Measurements from ENCODE around the gene PCMTD2. TPM values are rescaled to one million over a fixed set of nuclear protein-coding genes. Genes with fewer than 3 reads are reported as not detected.

Gene PCMTD2
- total and polyA plus RNA-seq, 10 of the 15 experiments (the other 5 are each of a cell fraction or from before 2014, with no cell fraction given): 6.8 to 36.8 (median 16.5) TPM

- TF ChIP-seq NKRF (conservative IDR thresholded peaks at IDR 0.05): no peak
- no peak for TF ChIP-seq SMARCA5 (IDR thresholded peaks at IDR 0.05)
- TF ChIP-seq MTA2 (IDR thresholded peaks at IDR 0.05; ENCODE audit: low read depth): no peak
- no peak for TF ChIP-seq SUZ12 (IDR thresholded peaks at IDR 0.05; ENCODE audit: unreplicated experiment)
- no peak for TF ChIP-seq RBBP5 (conservative IDR thresholded peaks at IDR 0.05)
- no peak for TF ChIP-seq FOS (IDR thresholded peaks at IDR 0.05; ENCODE audit: borderline replicate concordance, extremely low read depth, insufficient read length)
- TF ChIP-seq TCF7 (IDR thresholded peaks at IDR 0.05; ENCODE audit: borderline replicate concordance): no peak
- no peak for TF ChIP-seq IRF5 (IDR thresholded peaks at IDR 0.05; ENCODE audit: borderline replicate concordance)
- no peak for TF ChIP-seq ZNF207 (IDR thresholded peaks at IDR 0.05; ENCODE audit: borderline replicate concordance)
- peak in 1 of 2 experiments; percentile 38; a peak in 1 of 4 replicates for TF ChIP-seq BHLHE40 (IDR thresholded peaks at IDR 0.05; ENCODE audit: borderline replicate concordance in 1 of 2, low read depth in 2 of 2, low read length in 1 of 2)
- TF ChIP-seq TBL1XR1 (IDR thresholded peaks at IDR 0.05; ENCODE audit: low read depth, low read length): no peak
- TF ChIP-seq PKNOX1 (IDR thresholded peaks at IDR 0.05): no peak
- no peak for TF ChIP-seq BCLAF1 (IDR thresholded peaks at IDR 0.05)
- no peak for TF ChIP-seq CHD1 (IDR thresholded peaks at IDR 0.05; ENCODE audit: low read depth, low read length)
- no peak for TF ChIP-seq ZBTB40 (IDR thresholded peaks at IDR 0.05; ENCODE audit: borderline replicate concordance)
- no peak for TF ChIP-seq MAX (IDR thresholded peaks at IDR 0.05; ENCODE audit: low read depth, low read length)
- TF ChIP-seq SP1 (IDR thresholded peaks at IDR 0.05; ENCODE audit: low read depth, low read length): peak; percentile 19
- TF ChIP-seq CHD4 (IDR thresholded peaks at IDR 0.05): no peak
- TF ChIP-seq RAD21 (IDR thresholded peaks at IDR 0.05; ENCODE audit: insufficient read depth, low read depth, low read length): peak; percentile 24; the same call in 1 of the 2 replicates
Measured at GRCh38 chr20:64238851-64239387, 16.6 kb upstream of the PCMTD2 start (continued).

Measured in GM12878 (cell line).